Fibroblast of lung (primary cell): ENCODE results near the gene UPF1. TPM values are rescaled to one million over a fixed set of nuclear protein-coding genes. Genes with fewer than 3 reads are reported as not detected.

Experiments
- DNase-seq, 2 donors: peaks; one replicate each; pipeline versions ENCODE4 v3.0.0 to v3.0.0-alpha.2; 2010; ENCODE audit warnings: low read depth in 2 of 2
- H2AFZ ChIP-seq: 2 replicates; pipeline ENCODE4 v1.5.1; 2012; ENCODE audit warnings: low read length, control low read depth, inconsistent platforms
- H3K27ac ChIP-seq: 2 replicates; pipeline ENCODE4 v1.5.1; 2011; ENCODE audit warnings: low read length, control low read depth; ENCODE audit not compliant: insufficient read depth
- H3K27me3 ChIP-seq: 2 replicates; pipeline ENCODE4 v1.5.1; 2011; ENCODE audit warnings: mild to moderate bottlenecking, low read length; ENCODE audit not compliant: control insufficient read depth, insufficient read depth
- H3K36me3 ChIP-seq: 2 replicates; pipeline ENCODE4 v1.5.1; 2011; ENCODE audit warnings: low read length; ENCODE audit not compliant: control insufficient read depth, insufficient read depth
- H3K4me1 ChIP-seq: 2 replicates; pipeline ENCODE4 v1.5.1; 2011; ENCODE audit warnings: low read length; ENCODE audit not compliant: control insufficient read depth, insufficient read depth; ENCODE audit errors: extremely low read depth
- H3K4me2 ChIP-seq: 2 replicates; pipeline ENCODE4 v1.5.1; 2011; ENCODE audit warnings: low read length, control low read depth; ENCODE audit not compliant: insufficient read depth; ENCODE audit errors: extremely low read depth
- H3K4me3 ChIP-seq, 4 experiments: fragments of 200-600 bp in 1 of 4; sonication (generic) in 1 of 4; replicated peaks in 1 of 4; 2 replicates each; pipeline ENCODE4 v1.5.1; 2011 to 2016; ENCODE audit warnings: low read length in 4 of 4, low read depth in 3 of 4, mild to moderate bottlenecking in 3 of 4, control low read depth in 2 of 4, inconsistent platforms in 1 of 4, mixed read lengths in 1 of 4; ENCODE audit not compliant: insufficient read depth in 1 of 4; ENCODE audit errors: control extremely low read depth in 1 of 4
- H3K79me2 ChIP-seq: 2 replicates; pipeline ENCODE4 v1.5.1; 2012; ENCODE audit warnings: mild to moderate bottlenecking, low read length, inconsistent platforms; ENCODE audit not compliant: control insufficient read depth, insufficient read depth
- H3K9ac ChIP-seq: 2 replicates; pipeline ENCODE4 v1.5.1; 2011; ENCODE audit warnings: mild to moderate bottlenecking, low read length, control low read depth; ENCODE audit not compliant: insufficient read depth
- H3K9me3 ChIP-seq: 2 replicates; pipeline ENCODE4 v1.5.1; 2012; ENCODE audit warnings: low read depth, low read length; ENCODE audit not compliant: control insufficient read depth, insufficient read depth
- H4K20me1 ChIP-seq: 2 replicates; pipeline ENCODE4 v1.5.1; 2011; ENCODE audit warnings: low read length; ENCODE audit not compliant: control insufficient read depth, insufficient read depth; ENCODE audit errors: extremely low read depth
- CTCF ChIP-seq, 2 donors: IDR thresholded peaks in 1 of 2; conservative IDR thresholded peaks in 1 of 2; 1 replicate in 1 of 2; 2 replicates in 1 of 2; pipeline ENCODE4 v1.5.1; 2011 to 2012; ENCODE audit warnings: low read length in 2 of 2, control low read depth in 1 of 2, inconsistent platforms in 1 of 2, low read depth in 1 of 2, mild to moderate bottlenecking in 1 of 2
- EZH2 ChIP-seq: IDR thresholded peaks from 2 replicates; pipeline ENCODE4 v1.5.1; 2012; ENCODE audit warnings: low read length, control low read depth, mild to moderate bottlenecking; ENCODE audit errors: missing control alignments
- polyA plus RNA-seq, 2 donors: library from polyadenylated mRNA; depleted of rRNA in 1 of 2; stranded (reverse) in 1 of 2; unstranded in 1 of 2; fragments of >200 nt; gene quantifications; 2 replicates each; pipeline ENCODE4 v1.2.1, GENCODE V29; 2011 to 2012; ENCODE audit warnings: missing spikeins in 1 of 2
- total RNA-seq: library from RNA; depleted of rRNA; stranded (reverse); fragments of >200 nt; gene quantifications from 2 replicates; pipeline ENCODE4 v1.2.1, GENCODE V29; 2014

UPF1 gene
- total and polyA plus RNA-seq, 2 donors (not counting 1 experiment from before 2014, with no cell fraction given), result 20.5 to 57.1 TPM

GRCh38 chr19:18903156-18904037, 71.6 kb downstream of the UPF1 start:
- Histone ChIP-seq H3K9me3 (no peaks in the 10 kb centered on the region), H3K4me2 (no peak overlapping the region), H3K9ac (no peak overlapping the region), H4K20me1 (no peaks in the 10 kb centered on the region), H2AFZ (no peak overlapping the region), H3K36me3 (peaks cover 33% of the 10 kb centered on the region), H3K4me3 (no peak overlapping the region), H3K27ac (no peak overlapping the region), H3K27me3 (no peaks in the 10 kb centered on the region), H3K4me1 (no peaks in the 10 kb centered on the region), H3K79me2 (no peaks in the 10 kb centered on the region)
- no peak for DNase-seq
- TF ChIP-seq CTCF (conservative IDR thresholded peaks at IDR 0.05 in 1 of 2, IDR thresholded peaks at IDR 0.05 in 1 of 2; ENCODE audit: low read depth in 1 of 2, low read length in 2 of 2), result no peak
- TF ChIP-seq EZH2, result no peak

- Histone ChIP-seq H3K4me3 (no peak overlapping the region), H3K36me3 (peaks cover 36% of the 10 kb centered on the region), H3K27ac (no peak overlapping the region), H4K20me1 (no peaks in the 10 kb centered on the region), H2AFZ (no peak overlapping the region), H3K4me2 (no peak overlapping the region), H3K9ac (no peak overlapping the region), H3K79me2 (no peaks in the 10 kb centered on the region), H3K9me3 (no peaks in the 10 kb centered on the region), H3K4me1 (no peaks in the 10 kb centered on the region), H3K27me3 (no peaks in the 10 kb centered on the region)
- TF ChIP-seq EZH2 (no peak), CTCF (conservative IDR thresholded peaks at IDR 0.05 in 1 of 2, IDR thresholded peaks at IDR 0.05 in 1 of 2; ENCODE audit: low read depth in 1 of 2, low read length in 2 of 2) (no peak)
- DNase-seq, result no peak
Observed at GRCh38 chr19:18904334-18905057, 72.7 kb downstream of the UPF1 start.

- DNase-seq, result no peak
- H3K9ac ChIP-seq, result no peak overlapping the region
- H2AFZ ChIP-seq, result no peak overlapping the region
- TF ChIP-seq CTCF (conservative IDR thresholded peaks at IDR 0.05 in 1 of 2, IDR thresholded peaks at IDR 0.05 in 1 of 2; ENCODE audit: low read depth in 1 of 2, low read length in 2 of 2), result no peak
- no peak for TF ChIP-seq EZH2
- H3K4me3 ChIP-seq, result no peak overlapping the region
- H3K9me3 ChIP-seq, result no peaks in the 10 kb centered on the region
- H4K20me1 ChIP-seq, result no peaks in the 10 kb centered on the region
- H3K36me3 ChIP-seq, result peaks cover 36% of the 10 kb centered on the region
- no peaks in the 10 kb centered on the region for H3K27me3 ChIP-seq
- H3K27ac ChIP-seq, result no peak overlapping the region
- no peaks in the 10 kb centered on the region for H3K79me2 ChIP-seq
- no peaks in the 10 kb centered on the region for H3K4me1 ChIP-seq
- H3K4me2 ChIP-seq, result no peak overlapping the region
Observed at GRCh38 chr19:18905058-18905456, 73.3 kb downstream of the UPF1 start.
